Endothelial cell (in vitro differentiated cells): ENCODE measurements around the gene ZNF891. TPM values are rescaled to one million over a fixed set of nuclear protein-coding genes. Genes with fewer than 3 reads are reported as not detected.

ENCODE experiments used
- DNase-seq: peaks from one replicate; pipeline ENCODE4 v3.0.0; 2021; ENCODE audit warnings: low spot score
- H3K27ac Mint-ChIP-seq: one replicate; pipeline ENCODE4 v1.8.0; 2021; ENCODE audit warnings: mixed read lengths, inconsistent platforms; ENCODE audit not compliant: unreplicated experiment
- H3K27me3 Mint-ChIP-seq: one replicate; pipeline ENCODE4 v1.8.0; 2021; ENCODE audit warnings: mild to moderate bottlenecking, moderate library complexity, mixed read lengths, inconsistent platforms; ENCODE audit not compliant: unreplicated experiment
- H3K36me3 Mint-ChIP-seq: one replicate; pipeline ENCODE4 v1.8.0; 2021; ENCODE audit warnings: mild to moderate bottlenecking, low read depth, mixed read lengths, inconsistent platforms; ENCODE audit not compliant: unreplicated experiment
- H3K4me1 Mint-ChIP-seq: one replicate; pipeline ENCODE4 v1.8.0; 2021; ENCODE audit warnings: mild to moderate bottlenecking, mixed read lengths, inconsistent platforms; ENCODE audit not compliant: unreplicated experiment
- H3K4me3 Mint-ChIP-seq: one replicate; pipeline ENCODE4 v1.8.0; 2021; ENCODE audit warnings: mild to moderate bottlenecking, mixed read lengths, inconsistent platforms; ENCODE audit not compliant: unreplicated experiment
- H3K9me3 Mint-ChIP-seq: one replicate; pipeline ENCODE4 v1.8.0; 2021; ENCODE audit warnings: mixed read lengths, inconsistent platforms; ENCODE audit not compliant: unreplicated experiment
- total RNA-seq: library from RNA; stranded (reverse); fragmentation: NEBNext Ultra II Directional; extraction: Animal tissue kit (Norgen Biotek cat#: 25700); gene quantifications from one replicate; pipeline ENCODE4 v1.2.1, GENCODE V29; 2021; ENCODE audit not compliant: unreplicated experiment
- TF ChIP-seq, protein P1 (sequence below): fragments of 200-600 bp; sonication (generic); IDR thresholded peaks from one replicate; pipeline ENCODE4 v1.5.0; 2021; ENCODE audit warnings: antibody characterized with exemption; ENCODE audit not compliant: unreplicated experiment

Gene ZNF891
- total RNA-seq, 1 donor from 2014 or later = 2.0 TPM

DNA sequence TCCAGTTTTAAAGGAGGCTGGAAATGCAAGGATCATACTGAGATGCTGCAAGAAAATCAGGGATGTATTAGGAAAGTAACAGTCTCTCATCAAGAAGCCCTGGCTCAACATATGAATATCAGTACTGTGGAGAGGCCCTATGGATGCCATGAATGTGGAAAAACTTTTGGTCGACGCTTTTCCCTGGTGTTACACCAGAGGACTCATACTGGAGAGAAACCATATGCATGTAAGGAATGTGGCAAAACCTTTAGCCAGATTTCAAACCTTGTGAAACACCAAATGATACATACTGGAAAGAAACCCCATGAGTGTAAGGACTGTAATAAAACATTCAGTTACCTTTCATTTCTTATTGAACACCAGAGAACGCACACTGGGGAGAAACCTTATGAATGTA, 24.5 kb downstream of the ZNF891 start:
- no peak for DNase-seq
- Mint-ChIP-seq H3K4me3 (peak overlapping the region; percentile 74), H3K4me1 (no peaks in the 10 kb centered on the region), H3K9me3 (peaks cover 65% of the 10 kb centered on the region), H3K36me3 (peaks cover 93% of the 10 kb centered on the region), H3K27ac (no peak overlapping the region), H3K27me3 (peaks cover 2% of the 10 kb centered on the region)
- TF ChIP-seq, protein P1, sequence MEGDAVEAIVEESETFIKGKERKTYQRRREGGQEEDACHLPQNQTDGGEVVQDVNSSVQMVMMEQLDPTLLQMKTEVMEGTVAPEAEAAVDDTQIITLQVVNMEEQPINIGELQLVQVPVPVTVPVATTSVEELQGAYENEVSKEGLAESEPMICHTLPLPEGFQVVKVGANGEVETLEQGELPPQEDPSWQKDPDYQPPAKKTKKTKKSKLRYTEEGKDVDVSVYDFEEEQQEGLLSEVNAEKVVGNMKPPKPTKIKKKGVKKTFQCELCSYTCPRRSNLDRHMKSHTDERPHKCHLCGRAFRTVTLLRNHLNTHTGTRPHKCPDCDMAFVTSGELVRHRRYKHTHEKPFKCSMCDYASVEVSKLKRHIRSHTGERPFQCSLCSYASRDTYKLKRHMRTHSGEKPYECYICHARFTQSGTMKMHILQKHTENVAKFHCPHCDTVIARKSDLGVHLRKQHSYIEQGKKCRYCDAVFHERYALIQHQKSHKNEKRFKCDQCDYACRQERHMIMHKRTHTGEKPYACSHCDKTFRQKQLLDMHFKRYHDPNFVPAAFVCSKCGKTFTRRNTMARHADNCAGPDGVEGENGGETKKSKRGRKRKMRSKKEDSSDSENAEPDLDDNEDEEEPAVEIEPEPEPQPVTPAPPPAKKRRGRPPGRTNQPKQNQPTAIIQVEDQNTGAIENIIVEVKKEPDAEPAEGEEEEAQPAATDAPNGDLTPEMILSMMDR = no peak

DNA sequence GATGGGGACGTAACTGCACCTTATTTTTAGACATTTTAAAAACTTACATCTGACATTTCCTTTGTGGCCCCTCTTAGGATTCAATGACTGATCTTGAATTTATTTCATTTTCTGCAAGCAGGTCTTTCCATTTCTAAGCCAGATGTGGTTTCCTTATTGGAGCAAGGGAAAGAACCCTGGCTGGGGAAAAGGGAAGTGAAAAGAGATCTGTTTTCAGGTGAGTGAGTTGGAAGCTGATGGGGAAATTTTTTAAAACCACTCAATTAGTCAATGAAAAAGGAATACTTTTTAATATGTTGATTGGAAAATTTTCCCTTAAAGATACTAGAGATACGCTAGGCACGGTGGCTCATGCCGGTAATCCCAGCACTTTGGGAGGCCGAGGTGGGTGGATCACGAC, 46.7 kb downstream of the ZNF891 start:
- no peaks in the 10 kb centered on the region for H3K4me1 Mint-ChIP-seq
- peaks cover 11% of the 10 kb centered on the region for H3K27me3 Mint-ChIP-seq
- TF ChIP-seq, protein P1 = no peak
- H3K9me3 Mint-ChIP-seq = peaks cover 46% of the 10 kb centered on the region
- H3K36me3 Mint-ChIP-seq = peaks cover 73% of the 10 kb centered on the region
- no peak for DNase-seq
- H3K27ac Mint-ChIP-seq = no peak overlapping the region
- H3K4me3 Mint-ChIP-seq = no peak overlapping the region

DNA sequence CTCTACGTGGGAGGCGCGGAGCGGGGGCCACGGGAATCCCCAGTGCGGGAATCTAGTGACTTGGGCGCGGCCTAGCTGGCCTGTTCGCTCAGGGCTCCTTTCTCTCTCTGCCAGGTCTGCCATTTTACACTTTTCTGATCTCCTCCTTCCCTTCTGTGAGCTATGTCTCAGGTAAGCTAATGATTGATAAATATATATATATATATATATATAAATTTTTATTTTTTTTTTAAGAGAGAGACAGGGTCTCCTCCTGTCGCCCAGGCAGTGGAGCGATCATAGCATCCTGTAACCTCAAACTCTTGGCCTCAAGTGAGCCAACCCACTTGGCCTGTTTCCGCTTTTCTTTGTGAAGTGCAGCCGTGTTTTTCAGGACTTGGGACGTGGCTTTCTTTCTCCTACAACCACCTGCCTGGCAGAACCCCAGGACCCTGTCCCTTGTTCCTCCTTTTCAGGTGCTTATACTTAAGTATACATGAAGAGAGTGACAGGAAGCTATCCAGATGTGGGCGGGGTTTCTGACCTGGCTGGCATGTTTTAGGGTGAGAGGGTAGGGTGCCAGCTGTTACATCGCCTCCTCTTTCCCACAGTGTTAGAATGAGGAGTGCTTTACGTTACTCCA, 48.8 kb downstream of the ZNF891 start:
- TF ChIP-seq, protein P1 = no peak
- H3K9me3 Mint-ChIP-seq = peaks cover 49% of the 10 kb centered on the region
- H3K27ac Mint-ChIP-seq = no peak overlapping the region
- no peak overlapping the region for H3K4me3 Mint-ChIP-seq
- peaks cover 17% of the 10 kb centered on the region for H3K27me3 Mint-ChIP-seq
- H3K4me1 Mint-ChIP-seq = no peaks in the 10 kb centered on the region
- no peak for DNase-seq
- H3K36me3 Mint-ChIP-seq = peaks cover 71% of the 10 kb centered on the region

DNA sequence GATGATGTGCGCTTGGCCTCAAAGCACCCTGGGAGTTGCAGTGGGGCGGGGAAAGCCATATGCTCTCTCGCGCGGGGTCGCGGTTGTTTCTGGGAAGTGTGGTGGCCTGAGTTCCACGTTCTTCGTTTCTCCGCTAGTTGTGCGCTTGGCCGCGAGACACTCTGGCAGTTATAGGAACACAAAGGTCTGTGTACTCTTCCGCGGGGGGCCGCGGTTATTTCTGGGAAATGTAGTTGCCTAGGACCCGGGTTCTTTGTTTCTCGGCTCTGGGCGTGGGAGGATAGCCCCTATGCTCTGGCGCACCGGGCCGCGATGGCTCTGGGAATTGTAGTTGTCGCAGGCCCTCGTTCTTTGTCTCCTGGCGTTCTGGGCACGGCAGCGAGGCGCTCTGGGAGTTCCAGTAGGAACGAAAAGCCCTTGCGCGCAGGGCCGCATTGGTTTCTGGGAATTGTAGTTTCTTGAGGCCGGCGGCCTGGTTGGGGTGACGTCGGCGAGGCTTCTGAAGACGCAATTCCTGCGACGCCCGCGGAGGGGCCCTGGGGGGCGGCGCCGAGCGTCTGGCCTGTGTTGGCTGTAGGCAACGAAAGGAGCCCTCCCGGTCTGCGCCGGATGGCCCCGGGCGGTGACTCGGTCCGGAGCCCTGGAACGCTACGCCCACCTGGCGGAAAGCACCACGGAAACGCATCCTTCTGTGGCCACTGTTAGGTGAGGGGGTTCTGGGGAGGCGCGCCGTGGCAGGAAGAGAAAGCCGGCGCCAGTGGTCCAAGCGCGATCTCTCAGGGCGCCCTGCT, 49.5 kb downstream of the ZNF891 start, which contains the start of gene ZNF140:
Gene ZNF140 (plus strand): TSS at position 556 of the 791 bp plus-strand sequence. CDS start 398 bp downstream, outside the sequence.
- TF ChIP-seq, protein P1 = no peak
- H3K4me3 Mint-ChIP-seq = no peak within 1 kb of the TSS
- H3K36me3 Mint-ChIP-seq = peaks cover 64% of the 10 kb centered on the region
- no peak within 1 kb of the TSS for H3K27ac Mint-ChIP-seq
- DNase-seq = peak; percentile 96
- H3K4me1 Mint-ChIP-seq = no peaks in the 10 kb centered on the region
- H3K27me3 Mint-ChIP-seq = peaks cover 17% of the 10 kb centered on the region
- peaks cover 49% of the 10 kb centered on the region for H3K9me3 Mint-ChIP-seq

DNA sequence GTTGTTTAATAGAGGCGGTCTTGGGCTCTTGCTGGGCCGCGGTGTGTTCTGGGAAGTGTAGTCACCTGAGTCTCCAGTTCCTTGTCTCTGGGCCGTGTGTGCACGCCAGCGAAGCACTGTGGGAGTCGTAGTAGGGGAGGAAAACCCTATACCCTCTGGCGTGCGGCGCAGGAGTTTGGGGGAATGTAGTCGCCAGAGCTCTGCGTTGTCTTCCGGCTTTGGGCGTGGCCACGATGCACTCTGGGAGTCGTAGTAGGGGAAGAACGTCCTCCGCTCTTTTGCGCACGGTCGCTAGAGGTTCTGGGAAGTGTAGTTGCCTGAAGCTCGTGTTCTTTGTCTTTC, 50.1 kb downstream of the ZNF891 start:
- Mint-ChIP-seq H3K9me3 (peaks cover 54% of the 10 kb centered on the region), H3K4me3 (no peak overlapping the region), H3K27ac (no peak overlapping the region), H3K4me1 (no peaks in the 10 kb centered on the region), H3K27me3 (peaks cover 17% of the 10 kb centered on the region), H3K36me3 (peaks cover 59% of the 10 kb centered on the region)
- TF ChIP-seq, protein P1 = no peak
- DNase-seq = peak; percentile 91
